ENCODE measurements around the gene CCNB1.
"Not testable (repeated sequence)": the region's sequence is repeated elsewhere in the genome, so short reads cannot be mapped to it uniquely, and the experiment has no call there.

Gene CCNB1

GRCh38 chr5:69187342-69187741, 20.4 kb downstream of the CCNB1 start:
- DNase-seq: no peak

GRCh38 chr5:69188811-69189161, 21.8 kb downstream of the CCNB1 start:
- no peak for DNase-seq

- DNase-seq: peak; percentile 98
Observed at GRCh38 chr5:69189162-69190086, 22.5 kb downstream of the CCNB1 start, which contains the start of gene CENPH. Gene CENPH, plus strand, starts transcription at chr5:69189583. Its CDS starts 52 bp downstream, at chr5:69189635.

- DNase-seq: no peak
Observed at GRCh38 chr5:69202497-69202896, 35.5 kb downstream of the CCNB1 start.

- DNase-seq: no peak
Observed at GRCh38 chr5:69206528-69207190, 39.7 kb downstream of the CCNB1 start.

DNA sequence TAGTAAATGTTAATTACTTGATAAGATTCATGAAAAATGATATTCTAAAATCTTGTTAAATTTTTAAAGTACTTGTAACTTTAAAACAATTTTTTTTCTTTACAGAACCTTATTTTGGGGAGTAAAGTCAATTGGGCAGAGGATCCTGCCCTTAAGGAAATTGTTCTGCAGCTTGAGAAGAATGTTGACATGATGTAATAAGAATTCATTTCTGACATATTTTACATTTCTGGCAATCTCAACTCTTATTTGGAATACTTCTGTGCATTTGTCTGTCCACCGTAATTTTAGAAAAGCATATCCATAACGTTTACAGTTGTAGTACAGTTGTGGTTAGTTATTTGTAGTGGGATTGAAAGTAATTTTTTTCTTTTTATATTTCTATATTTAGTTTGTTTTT, 42.7 kb downstream of the CCNB1 start:
- DNase-seq: no peak

- no peak for DNase-seq
Observed at GRCh38 chr5:69211200-69211599, 44.2 kb downstream of the CCNB1 start.

DNA sequence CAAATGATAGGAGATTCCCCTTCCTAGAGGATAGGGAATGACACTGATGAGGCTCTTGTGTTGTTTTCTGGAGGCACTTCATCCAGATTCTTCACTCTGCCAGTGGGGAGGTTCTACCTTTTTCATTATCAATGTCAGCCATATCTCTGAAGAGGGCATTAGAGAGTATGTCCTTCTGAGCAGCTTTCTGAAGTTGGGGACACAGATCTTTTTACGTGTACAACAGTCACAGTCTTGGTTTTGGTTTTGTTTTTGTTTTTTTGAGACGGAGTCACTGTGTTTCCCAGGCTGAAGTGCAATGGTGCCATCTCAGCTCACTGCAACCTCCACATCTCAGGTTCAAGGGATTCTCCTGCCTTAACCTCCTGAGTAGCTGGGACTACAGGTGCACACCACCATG, 45.1 kb downstream of the CCNB1 start:
- no peak for DNase-seq

DNA sequence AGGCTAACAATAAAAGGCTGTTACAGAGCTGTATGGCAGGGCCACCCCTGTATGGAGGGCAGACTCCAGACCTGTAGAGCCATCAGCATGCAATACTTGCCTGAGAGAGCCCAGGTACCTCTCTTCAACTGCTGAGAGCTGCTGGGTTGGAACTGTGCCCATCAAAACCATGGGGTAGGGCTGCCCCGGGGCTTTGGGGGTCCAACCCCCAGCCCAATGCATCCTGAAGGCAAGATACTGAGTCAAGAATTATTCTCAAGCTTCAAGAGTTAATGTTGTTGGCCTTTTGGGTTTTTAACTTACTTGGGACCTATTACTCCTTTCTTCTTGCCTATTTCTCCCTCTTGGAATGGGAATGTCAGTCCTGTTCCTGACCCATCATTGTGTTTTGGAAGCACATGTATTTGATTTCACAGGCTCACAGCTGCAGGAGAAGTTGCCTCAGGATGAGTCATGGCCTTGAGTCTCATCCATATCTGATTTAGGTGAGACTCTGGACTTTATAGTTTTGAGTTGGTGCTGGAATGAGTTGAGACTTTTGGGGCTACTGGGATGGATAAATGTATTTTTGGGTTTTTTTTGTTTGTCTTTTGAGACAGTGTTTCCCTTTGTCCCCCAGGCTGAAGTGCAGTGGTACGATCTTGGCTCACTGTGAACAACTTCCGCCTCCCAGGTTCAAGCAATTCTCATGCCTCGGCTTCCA, 46.7 kb downstream of the CCNB1 start:
- no peak for DNase-seq

- DNase-seq: no peak
Observed at GRCh38 chr5:69217151-69217511, 50.2 kb downstream of the CCNB1 start.

- DNase-seq: peak; percentile 96
Observed at GRCh38 chr5:69217548-69218526, 50.9 kb downstream of the CCNB1 start.

- no peak for DNase-seq
Observed at GRCh38 chr5:69219939-69220338, 53.0 kb downstream of the CCNB1 start.

GRCh38 chr5:69220371-69220770, 53.4 kb downstream of the CCNB1 start:
- not testable (repeated sequence) for DNase-seq

DNA sequence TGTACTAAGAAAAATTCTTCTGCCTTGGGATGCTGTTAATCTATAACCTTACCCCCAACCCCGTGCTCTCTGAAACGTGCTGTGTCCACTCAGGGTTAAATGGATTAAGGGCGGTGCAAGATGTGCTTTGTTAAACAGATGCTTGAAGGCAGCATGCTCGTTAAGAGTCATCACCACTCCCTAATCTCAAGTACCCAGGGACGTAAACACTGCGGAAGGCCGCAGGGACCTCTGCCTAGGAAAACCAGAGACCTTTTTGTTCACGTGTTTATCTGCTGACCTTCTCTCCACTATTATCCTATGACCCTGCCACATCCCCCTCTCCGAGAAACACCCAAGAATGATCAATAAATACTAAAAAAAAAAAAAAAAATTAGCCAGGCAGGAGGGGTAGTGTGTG, 53.9 kb downstream of the CCNB1 start:
- not testable (repeated sequence) for DNase-seq

GRCh38 chr5:69224520-69224919, 57.6 kb downstream of the CCNB1 start:
- no peak for DNase-seq

DNA sequence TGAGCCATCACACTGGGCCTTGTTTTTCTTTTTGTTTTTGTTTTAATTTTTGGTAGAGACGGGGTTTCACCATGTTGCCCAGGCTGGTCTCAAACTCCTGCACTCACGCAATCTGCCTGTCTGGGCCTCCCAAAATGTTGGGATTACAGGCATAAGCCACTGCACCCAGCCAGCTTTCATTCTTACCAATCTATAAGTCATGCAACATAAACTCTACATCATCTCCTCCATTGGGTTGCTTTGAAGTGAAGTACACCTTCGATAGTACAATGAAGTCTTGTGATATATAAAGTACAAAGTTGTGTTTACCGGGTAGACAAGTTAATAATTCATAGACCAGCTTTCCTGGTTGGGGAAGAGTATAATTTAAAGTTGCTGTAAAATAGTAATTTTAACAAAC, 58.9 kb downstream of the CCNB1 start:
- DNase-seq: no peak

All from right forelimb (tissue), 1 donor.